ENCODE results near the gene ARHGEF28. TPM values are rescaled to one million over a fixed set of nuclear protein-coding genes. Genes with fewer than 3 reads are reported as not detected.

ARHGEF28 gene
- total and polyA plus RNA-seq, 9 of the 15 experiments (the other 6 are each of a cell fraction or from before 2014, with no cell fraction given) = 0.27 TPM; not detected in 8

- TF ChIP-seq FOXP1 (CRISPR knock-in tag; IDR thresholded peaks at IDR 0.05) (no peak), E2F3 (CRISPR knock-in tag; IDR thresholded peaks at IDR 0.05) (no peak), ELF1 (tag; IDR thresholded peaks at IDR 0.05) (no peak), NFIX (CRISPR knock-in tag; IDR thresholded peaks at IDR 0.05; ENCODE audit: low read depth) (no peak), ZBTB7A (IDR thresholded peaks at IDR 0.05; ENCODE audit: borderline replicate concordance, control insufficient read depth, low read depth, low read length) (no peak), RBM25 (IDR thresholded peaks at IDR 0.05; ENCODE audit: low read depth, low read length, severe bottlenecking) (no peak)
- TF ChIP-seq, protein P1, sequence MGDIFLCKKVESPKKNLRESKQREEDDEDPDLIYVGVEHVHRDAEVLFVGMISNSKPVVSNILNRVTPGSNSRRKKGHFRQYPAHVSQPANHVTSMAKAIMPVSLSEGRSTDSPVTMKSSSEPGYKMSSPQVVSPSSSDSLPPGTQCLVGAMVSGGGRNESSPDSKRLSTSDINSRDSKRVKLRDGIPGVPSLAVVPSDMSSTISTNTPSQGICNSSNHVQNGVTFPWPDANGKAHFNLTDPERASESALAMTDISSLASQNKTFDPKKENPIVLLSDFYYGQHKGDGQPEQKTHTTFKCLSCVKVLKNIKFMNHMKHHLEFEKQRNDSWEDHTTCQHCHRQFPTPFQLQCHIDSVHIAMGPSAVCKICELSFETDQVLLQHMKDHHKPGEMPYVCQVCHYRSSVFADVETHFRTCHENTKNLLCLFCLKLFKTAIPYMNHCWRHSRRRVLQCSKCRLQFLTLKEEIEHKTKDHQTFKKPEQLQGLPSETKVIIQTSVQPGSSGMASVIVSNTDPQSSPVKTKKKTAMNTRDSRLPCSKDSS (IDR thresholded peaks at IDR 0.05; ENCODE audit: low read depth, partially characterized antibody) = no peak
- TF ChIP-seq, protein P2, sequence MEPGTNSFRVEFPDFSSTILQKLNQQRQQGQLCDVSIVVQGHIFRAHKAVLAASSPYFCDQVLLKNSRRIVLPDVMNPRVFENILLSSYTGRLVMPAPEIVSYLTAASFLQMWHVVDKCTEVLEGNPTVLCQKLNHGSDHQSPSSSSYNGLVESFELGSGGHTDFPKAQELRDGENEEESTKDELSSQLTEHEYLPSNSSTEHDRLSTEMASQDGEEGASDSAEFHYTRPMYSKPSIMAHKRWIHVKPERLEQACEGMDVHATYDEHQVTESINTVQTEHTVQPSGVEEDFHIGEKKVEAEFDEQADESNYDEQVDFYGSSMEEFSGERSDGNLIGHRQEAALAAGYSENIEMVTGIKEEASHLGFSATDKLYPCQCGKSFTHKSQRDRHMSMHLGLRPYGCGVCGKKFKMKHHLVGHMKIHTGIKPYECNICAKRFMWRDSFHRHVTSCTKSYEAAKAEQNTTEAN (CRISPR knock-in tag; IDR thresholded peaks at IDR 0.05) = no peak
- TF ChIP-seq, protein P3, sequence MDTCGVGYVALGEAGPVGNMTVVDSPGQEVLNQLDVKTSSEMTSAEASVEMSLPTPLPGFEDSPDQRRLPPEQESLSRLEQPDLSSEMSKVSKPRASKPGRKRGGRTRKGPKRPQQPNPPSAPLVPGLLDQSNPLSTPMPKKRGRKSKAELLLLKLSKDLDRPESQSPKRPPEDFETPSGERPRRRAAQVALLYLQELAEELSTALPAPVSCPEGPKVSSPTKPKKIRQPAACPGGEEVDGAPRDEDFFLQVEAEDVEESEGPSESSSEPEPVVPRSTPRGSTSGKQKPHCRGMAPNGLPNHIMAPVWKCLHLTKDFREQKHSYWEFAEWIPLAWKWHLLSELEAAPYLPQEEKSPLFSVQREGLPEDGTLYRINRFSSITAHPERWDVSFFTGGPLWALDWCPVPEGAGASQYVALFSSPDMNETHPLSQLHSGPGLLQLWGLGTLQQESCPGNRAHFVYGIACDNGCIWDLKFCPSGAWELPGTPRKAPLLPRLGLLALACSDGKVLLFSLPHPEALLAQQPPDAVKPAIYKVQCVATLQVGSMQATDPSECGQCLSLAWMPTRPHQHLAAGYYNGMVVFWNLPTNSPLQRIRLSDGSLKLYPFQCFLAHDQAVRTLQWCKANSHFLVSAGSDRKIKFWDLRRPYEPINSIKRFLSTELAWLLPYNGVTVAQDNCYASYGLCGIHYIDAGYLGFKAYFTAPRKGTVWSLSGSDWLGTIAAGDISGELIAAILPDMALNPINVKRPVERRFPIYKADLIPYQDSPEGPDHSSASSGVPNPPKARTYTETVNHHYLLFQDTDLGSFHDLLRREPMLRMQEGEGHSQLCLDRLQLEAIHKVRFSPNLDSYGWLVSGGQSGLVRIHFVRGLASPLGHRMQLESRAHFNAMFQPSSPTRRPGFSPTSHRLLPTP (IDR thresholded peaks at IDR 0.05; ENCODE audit: borderline replicate concordance, extremely low read depth, insufficient read length) = no peak
Observed at GRCh38 chr5:73917891-73918290, 291.9 kb downstream of the ARHGEF28 start (continued).
